Body of pancreas (tissue), 4 donors: ENCODE data around the gene FAM204A.

ENCODE experiments used
- CTCF ChIP-seq, 7 experiments: fragments of 450-650 bp in 4 of 7; fragments of 200-600 bp in 3 of 7; sonication (generic) in 3 of 7; IDR thresholded peaks; one replicate each; pipeline ENCODE4 v1.5.1; 2016 to 2019; ENCODE audit warnings: antibody characterized with exemption in 7 of 7
- POLR2A ChIP-seq, 3 donors: fragments of 450-650 bp; IDR thresholded peaks; one replicate each; pipeline ENCODE4 v1.6.1; 2016; ENCODE audit warnings: antibody characterized with exemption in 3 of 3, mild to moderate bottlenecking in 2 of 3

DNA sequence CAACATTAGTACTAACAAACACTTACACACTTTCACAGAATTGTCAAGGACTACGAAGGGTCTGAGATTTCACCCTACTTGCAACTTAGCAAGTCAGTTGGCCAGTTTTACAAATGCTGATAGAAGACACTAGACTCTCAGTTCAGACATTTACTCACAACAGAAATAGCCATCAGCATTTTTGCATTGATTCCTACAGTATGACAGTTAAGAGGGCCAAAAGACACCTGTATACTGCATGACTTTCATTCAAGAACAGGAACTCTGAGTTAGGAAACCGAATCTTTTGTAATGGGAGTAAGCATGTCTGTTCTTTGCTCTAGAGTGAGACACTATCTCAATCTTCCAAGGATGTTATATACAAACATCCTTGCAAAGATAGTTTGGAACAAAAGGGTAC, 40.9 kb downstream of the FAM204A start:
- no peak for TF ChIP-seq POLR2A (IDR thresholded peaks at IDR 0.05)
- TF ChIP-seq CTCF (IDR thresholded peaks at IDR 0.05): no peak
